ENCODE results near the gene HADH.

- TF ChIP-seq, protein P1, sequence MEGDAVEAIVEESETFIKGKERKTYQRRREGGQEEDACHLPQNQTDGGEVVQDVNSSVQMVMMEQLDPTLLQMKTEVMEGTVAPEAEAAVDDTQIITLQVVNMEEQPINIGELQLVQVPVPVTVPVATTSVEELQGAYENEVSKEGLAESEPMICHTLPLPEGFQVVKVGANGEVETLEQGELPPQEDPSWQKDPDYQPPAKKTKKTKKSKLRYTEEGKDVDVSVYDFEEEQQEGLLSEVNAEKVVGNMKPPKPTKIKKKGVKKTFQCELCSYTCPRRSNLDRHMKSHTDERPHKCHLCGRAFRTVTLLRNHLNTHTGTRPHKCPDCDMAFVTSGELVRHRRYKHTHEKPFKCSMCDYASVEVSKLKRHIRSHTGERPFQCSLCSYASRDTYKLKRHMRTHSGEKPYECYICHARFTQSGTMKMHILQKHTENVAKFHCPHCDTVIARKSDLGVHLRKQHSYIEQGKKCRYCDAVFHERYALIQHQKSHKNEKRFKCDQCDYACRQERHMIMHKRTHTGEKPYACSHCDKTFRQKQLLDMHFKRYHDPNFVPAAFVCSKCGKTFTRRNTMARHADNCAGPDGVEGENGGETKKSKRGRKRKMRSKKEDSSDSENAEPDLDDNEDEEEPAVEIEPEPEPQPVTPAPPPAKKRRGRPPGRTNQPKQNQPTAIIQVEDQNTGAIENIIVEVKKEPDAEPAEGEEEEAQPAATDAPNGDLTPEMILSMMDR (IDR thresholded peaks at IDR 0.05) = no peak
- no peak for TF ChIP-seq POLR2A (IDR thresholded peaks at IDR 0.05)
Observed at GRCh38 chr4:107974523-107974922, 15.2 kb upstream of the HADH start.

Measured in right lobe of liver (tissue), 4 donors.